ENCODE results near the gene VPS33B.

GRCh38 chr15:91068436-91068835 lies 46.0 kb upstream of the VPS33B start:
- TF ChIP-seq CTCF (IDR thresholded peaks at IDR 0.05) (no peak), POLR2A (IDR thresholded peaks at IDR 0.05) (no peak)

All from uterus (tissue), 2 donors.